ENCODE data around the gene FREM1. TPM values are rescaled to one million over a fixed set of nuclear protein-coding genes. Genes with fewer than 3 reads are reported as not detected.

FREM1 gene
- total RNA-seq, 1 donor from 2014 or later, result 0.52 TPM

DNA sequence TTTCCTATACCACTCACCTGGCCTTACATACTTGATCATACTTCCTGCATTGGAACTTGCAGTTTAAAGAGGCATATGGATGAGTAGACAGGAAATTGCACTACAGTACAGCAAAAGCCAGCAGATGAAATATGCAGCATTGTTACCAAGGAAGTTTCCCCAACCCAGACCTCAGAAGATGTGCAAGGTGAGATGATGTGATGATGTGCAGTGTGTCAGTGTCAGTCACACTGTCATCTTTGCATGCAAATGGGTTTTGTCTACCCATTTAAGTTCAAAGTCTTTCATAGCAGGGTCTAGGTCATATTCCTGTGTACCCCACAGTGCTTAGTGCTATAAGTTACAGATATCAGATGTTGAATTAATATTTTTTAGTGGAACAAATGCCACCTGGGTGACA is 98.4 kb downstream of the FREM1 start:
- TF ChIP-seq EZH2 (IDR thresholded peaks at IDR 0.05; ENCODE audit: insufficient read depth, low read length), result no peak
- TF ChIP-seq, protein P1, sequence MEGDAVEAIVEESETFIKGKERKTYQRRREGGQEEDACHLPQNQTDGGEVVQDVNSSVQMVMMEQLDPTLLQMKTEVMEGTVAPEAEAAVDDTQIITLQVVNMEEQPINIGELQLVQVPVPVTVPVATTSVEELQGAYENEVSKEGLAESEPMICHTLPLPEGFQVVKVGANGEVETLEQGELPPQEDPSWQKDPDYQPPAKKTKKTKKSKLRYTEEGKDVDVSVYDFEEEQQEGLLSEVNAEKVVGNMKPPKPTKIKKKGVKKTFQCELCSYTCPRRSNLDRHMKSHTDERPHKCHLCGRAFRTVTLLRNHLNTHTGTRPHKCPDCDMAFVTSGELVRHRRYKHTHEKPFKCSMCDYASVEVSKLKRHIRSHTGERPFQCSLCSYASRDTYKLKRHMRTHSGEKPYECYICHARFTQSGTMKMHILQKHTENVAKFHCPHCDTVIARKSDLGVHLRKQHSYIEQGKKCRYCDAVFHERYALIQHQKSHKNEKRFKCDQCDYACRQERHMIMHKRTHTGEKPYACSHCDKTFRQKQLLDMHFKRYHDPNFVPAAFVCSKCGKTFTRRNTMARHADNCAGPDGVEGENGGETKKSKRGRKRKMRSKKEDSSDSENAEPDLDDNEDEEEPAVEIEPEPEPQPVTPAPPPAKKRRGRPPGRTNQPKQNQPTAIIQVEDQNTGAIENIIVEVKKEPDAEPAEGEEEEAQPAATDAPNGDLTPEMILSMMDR (IDR thresholded peaks at IDR 0.05; ENCODE audit: insufficient read depth, low read depth, low read length), result no peak
- no peak overlapping the region for H3K4me3 Mint-ChIP-seq (ENCODE audit: unreplicated experiment)

DNA sequence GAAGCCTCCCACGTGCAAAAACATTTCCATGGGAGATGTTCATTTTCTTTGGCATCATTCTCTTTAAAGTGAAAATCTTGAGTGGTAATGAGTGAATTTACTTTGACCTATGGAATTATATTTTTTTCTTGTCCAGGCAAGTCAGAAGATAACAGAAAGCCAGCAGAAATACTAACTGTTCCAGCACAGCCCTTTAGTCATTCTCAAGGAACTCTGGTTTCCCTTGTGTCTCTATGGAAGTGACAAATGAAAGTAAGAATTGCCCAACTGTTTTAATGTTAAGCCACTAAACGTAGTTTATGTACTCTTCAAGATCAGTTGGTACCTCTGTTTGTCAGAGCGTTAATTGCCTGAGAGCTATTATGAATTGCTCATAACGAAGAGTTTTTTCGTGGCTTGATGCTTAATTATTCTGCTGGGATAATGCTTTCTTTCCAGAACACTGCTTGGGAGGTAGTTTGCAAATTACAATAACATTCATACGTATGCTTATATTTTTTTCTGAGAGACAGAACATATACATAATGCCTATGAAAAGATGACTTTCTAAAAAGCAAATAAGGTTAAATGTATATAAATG is 103.2 kb downstream of the FREM1 start:
- no peaks in the 10 kb centered on the region for H3K79me2 ChIP-seq (ENCODE audit: insufficient read depth, low read length)
- H3K9ac ChIP-seq (ENCODE audit: low read length), result no peak overlapping the region
- no peaks in the 10 kb centered on the region for H3K9me3 ChIP-seq (ENCODE audit: insufficient read depth, low read depth, low read length)
- H2AFZ ChIP-seq (ENCODE audit: low read depth, low read length), result no peak overlapping the region
- no peaks in the 10 kb centered on the region for H3K36me3 ChIP-seq (ENCODE audit: insufficient read depth, low read length)
- no peak overlapping the region for H3K4me3 ChIP-seq (ENCODE audit: insufficient read depth, low read depth, low read length)
- no peaks in the 10 kb centered on the region for H3K27me3 Mint-ChIP-seq (ENCODE audit: low read depth, unreplicated experiment)
- peak; percentile 8 for DNase-seq (ENCODE audit: low read depth)
- peak overlapping the region; percentile 38 for H3K4me2 ChIP-seq (ENCODE audit: low read length)
- H3K4me3 Mint-ChIP-seq (ENCODE audit: unreplicated experiment), result no peak overlapping the region
- no peak for TF ChIP-seq EZH2 (IDR thresholded peaks at IDR 0.05; ENCODE audit: insufficient read depth, low read length)
- TF ChIP-seq, protein P1 (IDR thresholded peaks at IDR 0.05; ENCODE audit: insufficient read depth, low read depth, low read length), result no peak
- no peak overlapping the region for H3K27ac Mint-ChIP-seq (ENCODE audit: unreplicated experiment)
- no peaks in the 10 kb centered on the region for H4K20me1 ChIP-seq (ENCODE audit: insufficient read depth, low read length)
- no peak for FAIRE-seq
- no peak overlapping the region for H3K27ac ChIP-seq (ENCODE audit: low read depth, low read length)
- no peaks in the 10 kb centered on the region for H3K9me3 Mint-ChIP-seq (ENCODE audit: unreplicated experiment)
- H3K36me3 Mint-ChIP-seq (ENCODE audit: low read depth, unreplicated experiment), result no peaks in the 10 kb centered on the region
- no peaks in the 10 kb centered on the region for H3K27me3 ChIP-seq (ENCODE audit: insufficient read depth, low read length)
- no peaks in the 10 kb centered on the region for H3K4me1 Mint-ChIP-seq (ENCODE audit: low read depth, unreplicated experiment)
- H3K4me1 ChIP-seq (ENCODE audit: insufficient read depth, low read length), result peaks cover 3% of the 10 kb centered on the region

More for the DNA sequence above, 98.4 kb downstream of the FREM1 start:
- H3K4me2 ChIP-seq (ENCODE audit: low read length), result peak overlapping the region; percentile 76
- DNase-seq (ENCODE audit: low read depth) (no peak), FAIRE-seq (peak; percentile 9)
- no peak overlapping the region for H3K27ac ChIP-seq (ENCODE audit: low read depth, low read length)
- H3K27me3 Mint-ChIP-seq (ENCODE audit: low read depth, unreplicated experiment), result no peaks in the 10 kb centered on the region
- H3K9me3 Mint-ChIP-seq (ENCODE audit: unreplicated experiment), result no peaks in the 10 kb centered on the region
- H3K79me2 ChIP-seq (ENCODE audit: insufficient read depth, low read length), result no peaks in the 10 kb centered on the region
- no peak overlapping the region for H3K4me3 ChIP-seq (ENCODE audit: insufficient read depth, low read depth, low read length)
- H3K27me3 ChIP-seq (ENCODE audit: insufficient read depth, low read length), result no peaks in the 10 kb centered on the region
- peaks cover 3% of the 10 kb centered on the region for H3K4me1 Mint-ChIP-seq (ENCODE audit: low read depth, unreplicated experiment)
- H3K36me3 Mint-ChIP-seq (ENCODE audit: low read depth, unreplicated experiment), result no peaks in the 10 kb centered on the region
- H3K9me3 ChIP-seq (ENCODE audit: insufficient read depth, low read depth, low read length), result no peaks in the 10 kb centered on the region
- no peak overlapping the region for H3K27ac Mint-ChIP-seq (ENCODE audit: unreplicated experiment)
- H2AFZ ChIP-seq (ENCODE audit: low read depth, low read length), result no peak overlapping the region
- H3K9ac ChIP-seq (ENCODE audit: low read length), result no peak overlapping the region
- H3K4me1 ChIP-seq (ENCODE audit: insufficient read depth, low read length), result peaks cover 21% of the 10 kb centered on the region
- no peaks in the 10 kb centered on the region for H3K36me3 ChIP-seq (ENCODE audit: insufficient read depth, low read length)
- H4K20me1 ChIP-seq (ENCODE audit: insufficient read depth, low read length), result no peaks in the 10 kb centered on the region

DNA sequence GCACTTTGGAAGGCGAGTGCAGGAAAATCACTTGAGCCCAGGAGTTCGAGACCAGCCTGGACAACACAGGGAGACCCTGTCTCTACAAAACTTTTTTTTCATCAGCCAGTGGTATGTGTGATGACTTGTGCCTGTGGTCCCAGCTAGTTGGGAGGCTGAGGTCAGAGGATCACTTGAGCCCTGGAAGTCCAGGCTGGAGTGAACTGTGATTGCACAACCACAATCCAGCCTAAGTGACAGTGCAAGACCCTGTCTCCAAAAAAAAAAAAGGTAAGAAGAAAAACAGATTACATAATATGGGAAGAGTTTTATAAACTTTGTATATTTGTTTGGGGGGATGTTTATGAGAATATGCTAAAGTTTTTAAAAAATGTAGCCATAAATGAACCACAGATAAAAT is 111.2 kb downstream of the FREM1 start:
- Histone ChIP-seq H3K79me2 (ENCODE audit: insufficient read depth, low read length) (no peaks in the 10 kb centered on the region), H4K20me1 (ENCODE audit: insufficient read depth, low read length) (no peaks in the 10 kb centered on the region), H3K36me3 (ENCODE audit: insufficient read depth, low read length) (no peaks in the 10 kb centered on the region), H3K4me3 (ENCODE audit: insufficient read depth, low read depth, low read length) (no peak overlapping the region), H2AFZ (ENCODE audit: low read depth, low read length) (no peak overlapping the region), H3K27me3 (ENCODE audit: insufficient read depth, low read length) (no peaks in the 10 kb centered on the region), H3K9me3 (ENCODE audit: insufficient read depth, low read depth, low read length) (no peaks in the 10 kb centered on the region), H3K9ac (ENCODE audit: low read length) (no peak overlapping the region), H3K27ac (ENCODE audit: low read depth, low read length) (no peak overlapping the region), H3K4me2 (ENCODE audit: low read length) (no peak overlapping the region), H3K4me1 (ENCODE audit: insufficient read depth, low read length) (no peaks in the 10 kb centered on the region)
- Mint-ChIP-seq H3K36me3 (ENCODE audit: low read depth, unreplicated experiment) (no peaks in the 10 kb centered on the region), H3K27me3 (ENCODE audit: low read depth, unreplicated experiment) (no peaks in the 10 kb centered on the region), H3K4me1 (ENCODE audit: low read depth, unreplicated experiment) (peaks cover 1% of the 10 kb centered on the region), H3K4me3 (ENCODE audit: unreplicated experiment) (no peak overlapping the region), H3K9me3 (ENCODE audit: unreplicated experiment) (no peaks in the 10 kb centered on the region), H3K27ac (ENCODE audit: unreplicated experiment) (no peak overlapping the region)
- TF ChIP-seq EZH2 (IDR thresholded peaks at IDR 0.05; ENCODE audit: insufficient read depth, low read length), result no peak
- TF ChIP-seq, protein P1 (IDR thresholded peaks at IDR 0.05; ENCODE audit: insufficient read depth, low read depth, low read length), result no peak
- FAIRE-seq (no peak), DNase-seq (ENCODE audit: low read depth) (no peak)
